Epithelial cell of prostate (primary cell): ENCODE measurements around the gene PAX5.

ENCODE experiments used
- DNase-seq: peaks from one replicate; pipeline ENCODE4 v3.0.0-alpha.2; 2011; ENCODE audit warnings: low read depth, low spot score
- H3K27ac ChIP-seq: fragments of 450-650 bp; 2 replicates; pipeline ENCODE4 v1.5.1; 2017; ENCODE audit warnings: mild to moderate bottlenecking

Gene PAX5

DNA sequence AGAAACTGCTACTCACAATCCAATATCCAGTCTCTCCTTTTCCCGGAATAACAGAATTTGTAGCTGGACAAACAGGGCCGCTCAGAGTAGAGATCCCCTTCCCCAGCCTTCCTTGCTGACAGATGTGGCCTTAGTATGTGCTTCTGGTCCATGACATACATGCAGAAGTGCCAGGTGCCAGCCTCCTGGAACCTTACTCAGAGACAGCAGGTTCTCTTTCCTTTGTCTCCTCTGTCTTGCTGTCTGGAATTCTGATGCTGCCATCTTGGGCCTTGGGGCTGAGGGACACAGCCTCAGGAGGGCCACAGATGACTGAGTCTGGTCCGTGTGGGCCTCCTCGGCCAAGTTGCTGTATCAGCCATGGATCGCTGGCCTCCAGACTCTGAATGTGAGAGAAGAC, 210.1 kb downstream of the PAX5 start:
- H3K27ac ChIP-seq: no peak overlapping the region
- DNase-seq: no peak

DNA sequence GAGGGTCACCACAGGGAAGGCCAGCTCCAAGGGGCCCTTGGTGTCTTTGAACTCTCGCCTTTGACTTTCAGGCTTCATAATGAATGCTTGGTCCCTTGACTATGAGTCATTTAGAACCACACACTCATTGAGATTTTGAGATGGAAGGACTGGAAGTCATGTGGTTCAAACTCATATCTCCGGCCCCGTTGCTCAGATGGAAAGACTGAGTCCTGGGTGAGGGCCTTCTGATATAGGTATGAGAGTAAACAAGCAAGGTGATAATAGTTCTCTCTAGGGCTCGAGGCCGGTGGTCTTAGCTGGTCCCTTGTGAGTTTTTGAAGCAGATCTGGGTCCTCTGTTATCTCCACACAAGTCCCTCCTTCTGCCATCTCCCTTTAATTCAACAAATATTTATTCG, 210.6 kb downstream of the PAX5 start:
- no peak overlapping the region for H3K27ac ChIP-seq
- DNase-seq: no peak

DNA sequence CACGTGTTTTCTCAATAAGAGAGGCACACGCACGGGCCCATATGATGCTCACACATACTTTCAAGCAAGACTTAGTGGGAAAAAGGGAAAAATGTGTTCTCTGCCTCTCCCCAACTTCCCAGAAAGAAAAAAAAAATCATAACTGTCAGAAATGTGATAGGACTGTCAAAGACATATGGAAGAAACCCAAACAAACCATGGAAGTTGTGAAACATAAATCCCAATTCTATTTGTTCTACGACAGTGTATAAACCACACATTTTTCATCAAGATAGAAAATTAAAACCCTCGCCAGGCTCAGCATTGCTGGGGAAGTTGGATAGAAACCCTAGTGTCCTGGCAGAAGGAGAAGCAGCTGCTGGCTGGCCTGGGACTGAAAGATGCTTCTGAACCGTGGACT, 211.9 kb downstream of the PAX5 start:
- no peak for DNase-seq
- no peak overlapping the region for H3K27ac ChIP-seq

DNA sequence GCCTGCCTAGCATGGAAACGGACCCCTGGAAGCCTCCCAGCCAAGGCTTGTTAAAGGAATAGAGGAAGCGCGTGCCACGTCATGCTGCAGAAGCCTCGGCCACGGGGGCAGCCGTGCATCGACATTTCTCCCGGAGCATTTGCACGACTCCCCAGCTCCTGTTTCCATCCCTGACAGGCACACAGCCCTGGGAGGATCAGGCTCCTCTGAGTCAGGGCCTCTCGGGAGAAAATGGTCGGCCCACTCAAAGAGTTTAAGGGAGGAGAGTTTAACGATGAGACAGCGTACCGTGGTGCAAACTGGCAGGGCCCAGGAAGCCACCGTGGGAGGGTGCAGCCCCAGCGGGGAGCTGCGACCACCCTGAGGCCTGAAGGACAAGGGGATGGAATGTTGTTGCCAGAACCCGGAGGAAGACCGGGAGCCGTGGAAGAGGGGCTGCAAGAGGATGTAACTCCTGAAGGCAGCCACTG, 213.6 kb downstream of the PAX5 start:
- no peak for DNase-seq
- H3K27ac ChIP-seq: no peak overlapping the region

DNA sequence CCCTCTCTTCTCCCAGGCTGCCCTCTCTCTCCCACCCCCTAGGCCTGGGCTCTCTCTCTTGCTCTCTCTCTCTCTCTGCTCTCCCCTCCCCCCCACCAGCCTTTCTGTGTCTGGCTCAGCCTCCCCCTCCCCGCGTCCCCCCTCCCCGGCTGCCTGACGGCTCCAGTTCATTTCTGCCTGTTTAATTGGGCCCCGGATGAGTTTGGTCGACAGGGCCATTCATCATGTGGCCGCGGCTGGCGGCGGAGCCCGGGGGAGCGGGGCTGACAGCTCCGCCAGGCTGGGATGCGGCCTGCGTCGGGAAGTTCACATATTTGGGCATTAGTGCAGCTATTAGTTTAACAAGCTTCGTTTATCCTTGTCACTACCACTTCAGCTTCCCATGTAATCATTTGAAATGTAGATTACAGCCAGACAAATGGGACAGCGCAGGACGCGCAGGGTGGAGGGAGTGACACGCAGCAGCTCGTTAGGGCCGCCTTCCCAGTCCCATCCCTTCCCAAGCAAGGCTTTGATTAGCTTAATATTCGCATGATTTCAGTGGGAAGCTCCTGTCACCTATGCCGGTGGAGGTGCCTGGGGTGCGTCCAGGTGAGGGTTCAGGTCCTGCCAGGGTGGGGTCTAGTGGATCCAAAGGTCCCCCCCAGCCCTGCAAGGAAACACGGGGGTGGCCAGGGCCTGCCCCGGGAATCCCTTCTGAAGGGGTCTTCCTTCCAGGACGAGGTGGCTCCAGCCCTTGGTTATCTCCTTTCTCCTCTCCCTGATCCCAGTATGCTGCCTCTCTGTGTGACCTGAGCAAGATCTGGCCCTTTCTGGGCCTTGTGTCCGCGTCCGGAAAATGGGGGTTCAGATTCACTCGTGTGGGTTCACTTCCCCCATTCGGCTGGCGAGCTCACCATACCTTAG, 214.8 kb downstream of the PAX5 start:
- no peak overlapping the region for H3K27ac ChIP-seq

DNA sequence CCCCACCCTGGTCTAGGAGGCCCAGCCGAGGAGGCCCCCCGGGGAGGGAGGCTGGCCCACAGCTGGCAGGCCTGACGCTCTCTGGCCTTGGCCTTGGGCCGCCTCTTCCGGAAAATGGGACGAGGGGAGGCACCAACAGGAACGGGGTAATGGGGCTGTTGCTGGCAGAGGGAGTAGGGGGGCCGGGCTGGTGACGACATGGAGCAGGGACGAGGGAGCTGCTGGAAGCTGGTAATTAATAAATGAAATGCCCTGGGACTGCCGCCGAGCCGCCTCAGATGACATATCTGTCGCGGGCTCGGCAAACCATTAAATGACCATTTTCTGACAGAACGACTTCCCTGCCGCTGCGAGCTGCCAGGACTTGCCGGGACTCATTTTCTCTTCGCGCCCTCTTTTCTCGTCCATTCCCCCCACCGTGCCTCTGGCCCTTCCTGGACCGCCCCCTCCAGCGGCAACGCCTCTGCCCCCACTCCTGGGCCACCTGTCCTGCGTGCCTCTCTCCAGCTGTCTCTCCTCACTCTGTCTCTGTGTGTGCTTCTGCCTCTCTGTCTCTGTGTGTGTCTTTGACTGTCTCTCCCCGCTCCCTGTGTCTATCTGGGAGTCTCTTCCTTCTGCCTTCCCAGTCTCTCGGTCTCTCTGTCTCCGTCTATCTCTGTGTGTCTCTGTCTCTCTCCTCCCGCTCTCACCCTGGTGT, 215.7 kb downstream of the PAX5 start:
- no peak for DNase-seq
- no peak overlapping the region for H3K27ac ChIP-seq

More for the DNA sequence above, 214.8 kb downstream of the PAX5 start:
- no peak for DNase-seq

DNA sequence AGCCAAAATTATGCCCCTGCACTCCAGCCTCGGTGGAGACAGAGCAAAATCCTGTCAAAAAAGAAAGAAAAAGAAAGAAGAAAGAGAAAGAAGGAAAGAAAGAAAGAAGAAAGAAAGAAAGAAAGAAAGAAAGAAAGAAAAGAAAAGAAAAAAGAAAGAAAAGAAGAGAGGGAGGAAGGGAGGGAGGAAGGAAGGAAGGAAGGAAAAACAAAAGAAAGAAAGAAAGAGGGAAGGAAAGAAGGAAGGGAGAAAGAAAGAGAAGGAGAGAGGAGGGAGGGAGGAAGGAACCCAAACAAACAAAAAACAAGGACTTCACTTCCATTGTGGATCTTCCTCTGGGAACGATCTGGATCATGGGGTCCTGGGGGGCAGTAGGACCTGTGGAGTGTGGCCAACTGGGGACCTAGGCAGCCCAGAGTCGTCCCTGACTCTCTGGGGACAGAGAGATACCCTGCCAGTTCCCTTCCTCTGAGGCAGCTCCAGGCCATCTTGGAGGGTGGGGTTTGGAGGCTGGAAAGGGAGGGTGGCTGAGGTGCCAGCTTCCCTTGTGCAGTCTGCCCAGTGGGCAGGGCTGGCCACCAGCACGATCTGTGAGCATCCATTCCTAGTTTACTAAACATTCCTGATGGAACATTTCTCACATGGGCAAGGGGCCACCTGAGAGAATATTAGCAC, 216.8 kb downstream of the PAX5 start:
- DNase-seq: no peak
- H3K27ac ChIP-seq: no peak overlapping the region

DNA sequence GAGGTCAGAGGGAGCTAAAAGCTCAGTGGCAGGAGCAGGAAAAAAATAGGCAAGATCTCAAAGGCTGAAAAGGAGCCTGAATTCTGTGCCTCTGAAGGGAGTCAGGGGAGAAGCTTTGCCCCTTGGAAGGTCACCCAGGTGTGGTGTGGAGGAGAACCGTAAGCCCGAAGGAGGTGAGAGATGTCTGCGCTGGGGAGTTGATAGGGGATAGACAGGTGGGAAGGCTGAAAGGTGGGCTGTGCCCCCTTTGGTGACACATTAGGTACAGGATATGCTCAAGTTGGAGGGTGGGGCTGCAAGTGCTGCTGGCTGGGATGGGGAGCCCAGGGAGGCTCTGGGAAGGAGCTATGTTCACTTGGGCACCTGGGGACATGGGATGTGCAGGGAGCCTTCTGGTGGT, 217.7 kb downstream of the PAX5 start:
- no peak overlapping the region for H3K27ac ChIP-seq
- no peak for DNase-seq

DNA sequence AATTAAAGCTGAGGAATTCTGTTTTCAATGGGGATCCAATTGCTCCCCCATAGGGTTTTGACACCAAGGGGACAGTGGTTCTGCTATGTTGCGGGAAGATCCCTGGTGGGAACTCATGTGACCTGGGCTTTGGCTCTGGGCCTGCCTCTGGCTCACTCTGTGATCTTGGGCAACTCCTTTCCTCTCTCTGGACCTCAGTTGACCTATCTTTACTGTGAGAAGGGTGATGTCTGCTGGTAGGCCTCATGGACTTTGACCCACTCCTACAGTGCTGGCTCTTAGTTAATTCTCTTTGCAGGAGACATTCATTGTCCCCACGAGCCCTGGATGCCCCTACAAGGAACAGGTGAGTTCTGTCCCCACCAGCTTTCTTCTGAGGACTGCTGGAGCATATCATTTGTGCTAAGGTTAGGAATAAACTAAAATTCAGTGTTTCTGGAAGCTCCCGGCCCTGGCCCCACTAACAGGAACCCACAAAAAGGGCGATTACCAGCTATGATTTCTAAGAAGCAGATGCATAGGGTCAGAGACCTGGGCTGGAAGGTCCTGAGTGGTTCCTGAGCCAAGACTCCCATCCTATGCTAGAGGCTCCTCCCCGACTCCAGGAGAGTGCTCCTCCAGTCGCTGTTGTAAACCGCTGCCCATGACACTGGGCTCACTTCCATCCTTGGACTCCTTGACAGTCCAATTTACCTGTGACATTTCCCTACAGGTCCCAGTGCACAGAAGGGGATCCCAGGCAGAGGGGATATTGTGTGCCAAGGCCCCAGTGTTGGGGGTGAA, 218.3 kb downstream of the PAX5 start:
- no peak overlapping the region for H3K27ac ChIP-seq
- no peak for DNase-seq

DNA sequence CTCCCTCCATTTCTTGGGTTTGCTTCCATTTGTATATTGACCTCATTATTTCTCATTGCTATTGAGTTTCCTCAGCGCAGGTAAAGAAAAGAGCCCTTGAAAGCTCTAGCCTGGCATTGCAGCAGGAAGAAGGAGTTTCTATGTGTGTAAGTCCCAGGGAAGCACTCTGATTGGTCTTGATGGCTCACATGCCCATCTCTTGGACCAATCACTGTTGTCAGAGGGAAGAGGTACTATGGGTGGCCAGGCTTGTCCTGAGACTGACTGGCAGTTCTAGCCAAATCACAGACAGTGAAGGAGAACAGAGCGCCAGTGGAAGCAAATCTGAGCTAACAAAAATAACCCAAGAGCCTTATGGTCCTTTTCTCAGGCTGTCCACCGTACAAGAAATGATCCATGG, 219.0 kb downstream of the PAX5 start:
- DNase-seq: no peak
- no peak overlapping the region for H3K27ac ChIP-seq

DNA sequence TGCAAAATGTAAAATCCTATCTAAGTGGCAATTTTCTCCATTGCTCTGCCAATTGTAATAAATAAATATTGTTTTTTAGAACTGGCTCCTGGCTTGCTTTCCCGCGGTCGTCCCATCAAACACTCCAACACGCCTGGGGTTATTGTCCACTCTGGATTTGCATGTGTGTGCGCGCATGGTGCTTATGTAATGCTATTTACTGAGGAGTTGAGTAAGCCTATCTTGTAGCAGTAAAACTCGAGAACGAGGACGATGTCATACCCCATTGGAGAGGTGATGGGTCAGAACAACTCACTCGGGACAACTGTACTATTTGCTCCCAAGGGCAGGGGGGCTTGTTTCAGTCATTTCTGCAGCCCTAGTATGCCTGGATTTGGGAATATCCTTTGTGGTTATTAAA, 220.9 kb downstream of the PAX5 start:
- DNase-seq: no peak

DNA sequence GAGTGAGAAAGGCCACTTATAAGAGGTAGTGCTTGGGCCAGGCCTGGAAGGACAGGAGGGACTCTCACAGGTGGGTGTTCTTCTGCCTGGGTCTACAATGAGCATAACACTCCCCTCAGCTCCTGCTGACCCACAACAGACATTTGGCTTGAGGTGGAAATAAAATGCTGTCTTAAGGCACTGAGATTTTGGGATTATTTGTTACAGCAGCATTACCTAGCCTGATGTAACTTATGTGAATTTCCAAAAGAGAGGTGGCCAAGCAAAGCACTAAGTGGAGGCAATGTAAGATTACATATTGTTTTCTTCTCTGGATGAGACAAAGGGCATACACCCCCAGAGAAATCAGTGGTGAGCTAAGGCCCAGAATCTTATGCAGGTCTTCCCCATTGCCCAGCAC, 221.5 kb downstream of the PAX5 start:
- no peak for DNase-seq
- H3K27ac ChIP-seq: no peak overlapping the region

More for the DNA sequence above, 220.9 kb downstream of the PAX5 start:
- no peak overlapping the region for H3K27ac ChIP-seq

DNA sequence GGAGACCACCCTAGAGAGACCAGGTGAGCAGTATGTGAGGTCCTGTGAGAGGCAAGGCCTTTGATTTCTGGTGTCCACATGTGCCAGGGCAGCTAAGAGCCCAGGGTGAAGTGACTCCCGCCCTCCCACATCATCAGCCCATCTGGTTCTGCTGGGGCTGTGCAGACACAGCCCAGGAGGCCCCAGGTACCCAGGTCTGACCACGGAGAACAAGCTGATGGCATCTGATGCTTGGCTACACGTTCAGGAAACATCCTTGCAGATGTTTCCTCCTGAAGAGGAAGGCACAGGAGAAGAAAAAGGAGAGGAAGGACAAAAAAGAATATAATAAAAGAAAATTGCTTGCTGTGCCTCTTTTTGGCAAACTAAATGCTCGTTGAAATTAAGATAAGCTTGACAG, 225.8 kb downstream of the PAX5 start:
- no peak overlapping the region for H3K27ac ChIP-seq
- DNase-seq: no peak

DNA sequence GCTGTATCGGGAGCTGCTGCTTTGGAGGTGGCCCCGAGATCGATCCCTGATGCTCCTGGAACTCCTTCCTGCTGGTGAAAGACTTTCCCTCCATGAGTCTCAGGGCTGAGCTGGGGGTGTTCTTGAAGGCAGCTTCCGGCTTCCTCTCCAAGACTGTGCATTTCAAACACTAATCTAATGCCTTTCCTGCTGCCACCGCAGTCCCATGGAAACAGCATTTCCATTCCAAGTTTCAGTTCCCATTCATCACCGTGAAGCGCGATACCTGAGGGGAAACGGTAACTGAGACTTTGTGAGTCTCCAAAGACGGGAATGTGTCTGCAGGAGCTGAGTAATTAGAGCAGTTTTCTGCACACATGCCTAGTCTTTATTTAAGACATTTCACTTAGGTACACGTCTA, 230.1 kb downstream of the PAX5 start:
- no peak for DNase-seq

DNA sequence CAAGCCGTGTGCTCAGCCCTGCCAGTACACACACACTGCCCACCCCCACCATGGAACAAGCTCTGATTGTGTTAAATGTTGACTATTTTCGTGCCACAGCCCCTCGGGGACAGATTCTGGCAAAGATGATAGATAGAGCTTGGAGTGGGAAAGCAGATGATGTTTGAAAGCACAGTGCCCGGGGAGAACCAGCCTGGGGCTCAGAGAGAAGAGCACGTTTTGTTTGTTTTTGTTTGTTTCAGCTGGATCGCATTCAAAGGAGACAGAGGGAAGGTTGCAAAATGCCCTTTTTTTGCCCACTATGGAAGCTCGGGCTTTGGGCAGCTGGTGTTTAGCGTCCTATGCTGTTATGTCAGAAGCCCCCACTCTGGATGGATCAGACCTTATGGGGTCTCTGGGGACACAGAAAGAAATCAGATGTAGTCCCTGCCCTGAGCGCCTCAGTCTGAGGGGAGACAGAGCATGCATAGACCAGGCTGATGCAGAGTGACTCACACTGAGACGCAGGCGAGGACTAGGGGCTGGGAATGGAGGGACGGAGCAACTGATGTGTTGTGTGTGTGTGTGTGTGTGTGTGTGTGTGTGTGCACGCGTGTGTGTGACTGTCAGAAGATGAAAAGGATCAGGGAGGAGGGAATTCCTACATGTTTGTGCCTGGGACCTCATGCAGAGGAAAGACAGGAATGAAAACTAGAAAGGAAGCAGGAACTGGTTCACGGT, 231.7 kb downstream of the PAX5 start:
- no peak for DNase-seq
- H3K27ac ChIP-seq: no peak overlapping the region

More for the DNA sequence above, 230.1 kb downstream of the PAX5 start:
- H3K27ac ChIP-seq: no peak overlapping the region

DNA sequence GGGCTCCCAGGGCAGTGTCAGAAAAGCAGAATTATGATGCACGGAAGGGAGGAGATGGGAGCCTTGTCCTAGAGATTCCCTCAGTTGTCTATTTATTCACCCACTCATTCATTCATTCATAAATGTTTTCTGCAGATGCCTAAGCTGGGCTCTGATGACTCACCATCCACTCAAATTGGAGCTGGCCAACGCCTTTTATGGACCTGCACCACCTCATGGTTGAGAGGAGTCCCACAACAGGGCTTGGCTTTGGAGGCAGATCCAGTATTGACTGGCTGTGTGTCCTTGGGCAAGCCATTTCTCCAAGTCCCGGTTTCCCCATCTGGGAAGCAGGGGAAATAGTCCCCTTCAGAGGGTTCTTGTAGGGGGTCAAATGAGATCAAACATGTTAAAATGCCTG, 233.6 kb downstream of the PAX5 start:
- H3K27ac ChIP-seq: no peak overlapping the region
- no peak for DNase-seq

DNA sequence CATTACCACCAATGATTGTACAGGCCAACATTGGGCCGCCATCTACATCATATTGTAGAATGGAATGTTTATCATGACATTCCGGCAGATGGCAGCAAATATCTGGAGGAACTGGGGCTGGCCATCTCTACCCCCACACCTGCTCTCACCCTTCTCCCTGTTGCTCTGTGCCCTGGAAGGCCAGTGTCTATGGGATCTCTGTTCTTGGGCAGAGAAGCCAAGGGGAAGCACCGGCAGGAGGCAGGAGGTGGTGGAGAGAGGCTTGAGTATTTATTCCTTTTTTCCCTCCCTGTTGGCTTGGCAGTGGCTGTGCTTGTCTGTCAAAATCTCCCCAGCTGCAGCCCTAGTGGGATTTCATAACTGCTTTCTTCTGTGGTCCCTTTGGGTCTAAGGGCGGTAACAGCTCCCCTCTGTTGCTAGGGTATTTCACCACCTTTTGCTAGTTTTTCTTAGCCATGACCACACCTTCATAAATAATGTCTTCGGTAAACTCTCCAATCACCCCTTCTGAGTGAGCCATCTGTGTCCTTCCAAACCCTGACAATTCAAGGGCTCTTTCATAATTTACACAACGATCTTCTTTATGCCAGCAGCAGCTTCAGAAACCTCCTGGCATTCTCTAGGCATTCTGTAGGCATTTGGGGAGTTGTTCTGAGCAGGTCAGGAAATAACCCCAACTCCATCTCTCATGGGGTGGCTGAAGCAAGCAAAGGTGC, 235.6 kb downstream of the PAX5 start:
- no peak overlapping the region for H3K27ac ChIP-seq
- no peak for DNase-seq

DNA sequence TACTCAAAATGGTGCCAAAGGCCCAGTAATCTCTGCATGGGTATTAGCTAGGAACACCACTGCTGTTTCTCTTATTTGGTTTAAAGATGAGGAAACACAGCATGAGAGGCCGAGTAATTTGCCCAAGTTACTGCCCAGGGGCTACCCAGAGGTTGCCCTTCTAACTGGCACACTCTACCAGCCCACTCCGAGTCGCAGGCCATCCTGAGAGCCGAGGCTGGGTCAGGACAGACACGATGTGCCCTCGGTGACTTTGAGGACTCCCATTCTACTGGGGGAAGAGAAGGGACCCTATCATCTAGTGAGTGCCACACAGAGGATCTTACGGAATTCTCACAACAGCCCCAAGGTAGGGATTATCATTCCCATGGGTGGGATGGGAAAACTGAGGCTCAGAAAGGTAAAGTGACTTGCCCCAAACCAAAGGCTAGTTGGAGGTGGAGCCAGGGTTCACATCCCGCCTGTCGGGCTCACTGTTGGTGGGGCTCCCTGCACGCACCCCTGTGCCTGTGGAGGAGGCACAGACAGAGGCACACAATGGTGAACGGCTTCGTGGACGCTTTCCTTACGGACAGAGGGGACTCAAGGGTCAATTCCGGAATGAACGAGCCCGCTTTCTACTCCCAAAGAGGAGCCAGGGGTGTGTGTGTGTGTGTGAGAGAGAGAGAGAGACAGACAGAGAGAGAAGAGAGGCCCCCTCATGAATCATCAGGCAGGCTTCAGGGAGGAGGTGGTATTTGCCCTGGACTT, 236.4 kb downstream of the PAX5 start:
- no peak overlapping the region for H3K27ac ChIP-seq
- DNase-seq: no peak
